Hepatocyte (in vitro differentiated cells): Measurements from ENCODE around the gene CCDC74B. TPM values are rescaled to one million over a fixed set of nuclear protein-coding genes. Genes with fewer than 3 reads are reported as not detected.
A peak's percentile ranks its signal among the peaks of the same experiment; 100 is the strongest.
"Not testable (repeated sequence)": the region's sequence is repeated elsewhere in the genome, so short reads cannot be mapped to it uniquely, and the experiment has no call there.

Experiments used
- DNase-seq: peaks from one replicate; pipeline ENCODE4 v3.0.0-alpha.2; 2016; ENCODE audit warnings: low spot score
- H2AFZ ChIP-seq: fragments of 200-600 bp; sonication (generic); 2 replicates; pipeline ENCODE4 v1.6.0; 2016; ENCODE audit warnings: antibody characterized with exemption, mild to moderate bottlenecking
- H3K27ac ChIP-seq: fragments of 200-600 bp; sonication (generic); 2 replicates; pipeline ENCODE4 v1.5.1; 2016; ENCODE audit warnings: mild to moderate bottlenecking
- H3K27me3 ChIP-seq: fragments of 200-600 bp; sonication (generic); 2 replicates; pipeline ENCODE4 v1.6.1; 2016
- H3K36me3 ChIP-seq: fragments of 200-600 bp; sonication (generic); replicated peaks from 2 replicates; pipeline ENCODE4 v1.5.1; 2016; ENCODE audit warnings: low read depth; ENCODE audit not compliant: insufficient read depth
- H3K4me1 ChIP-seq: fragments of 200-600 bp; sonication (generic); 2 replicates; pipeline ENCODE4 v1.5.1; 2016; ENCODE audit warnings: mild to moderate bottlenecking, moderate library complexity; ENCODE audit not compliant: insufficient read depth
- H3K4me2 ChIP-seq: fragments of 200-600 bp; sonication (generic); 2 replicates; pipeline ENCODE4 v1.6.0; 2016
- H3K4me3 ChIP-seq: fragments of 200-600 bp; sonication (generic); 2 replicates; pipeline ENCODE4 v1.5.1; 2016; ENCODE audit warnings: mild to moderate bottlenecking
- H3K79me2 ChIP-seq: fragments of 200-600 bp; sonication (generic); 2 replicates; pipeline ENCODE4 v1.6.0; 2017; ENCODE audit warnings: mild to moderate bottlenecking
- H3K9me2 ChIP-seq: fragments of 200-600 bp; sonication (generic); replicated peaks from 2 replicates; pipeline ENCODE4 v1.6.0; 2017; ENCODE audit warnings: mild to moderate bottlenecking; ENCODE audit not compliant: insufficient read depth
- H3K9me3 ChIP-seq: fragments of 200-600 bp; sonication (generic); 2 replicates; pipeline ENCODE4 v1.5.1; 2016; ENCODE audit warnings: low read depth, mild to moderate bottlenecking
- H4K20me1 ChIP-seq: fragments of 200-600 bp; sonication (generic); 2 replicates; pipeline ENCODE4 v1.6.0; 2016; ENCODE audit warnings: mild to moderate bottlenecking; ENCODE audit not compliant: insufficient read depth, poor library complexity, severe bottlenecking
- CTCF ChIP-seq: fragments of 200-600 bp; sonication (generic); IDR thresholded peaks from 2 replicates; pipeline ENCODE4 v1.5.1; 2016; ENCODE audit warnings: antibody characterized with exemption, mild to moderate bottlenecking; ENCODE audit not compliant: poor library complexity
- EZH2 ChIP-seq: fragments of 200-600 bp; sonication (generic); IDR thresholded peaks from 2 replicates; pipeline ENCODE4 v1.6.1; 2016; ENCODE audit warnings: antibody characterized with exemption, mild to moderate bottlenecking, borderline replicate concordance
- EZH2phosphoT487 ChIP-seq: fragments of 200-600 bp; sonication (generic); IDR thresholded peaks from one replicate; pipeline ENCODE4 v1.6.1; 2018; ENCODE audit warnings: antibody characterized with exemption, mild to moderate bottlenecking, low read depth, moderate library complexity; ENCODE audit not compliant: unreplicated experiment, severe bottlenecking
- WGBS: methylation state at CpG from one replicate; pipeline ENCODE4 v1.1.6; 2016; ENCODE audit warnings: low lambda C conversion rate; ENCODE audit errors: missing lambda C conversion rate; 5-methylcytosine and 5-hydroxymethylcytosine counted together
- polyA plus RNA-seq: library from polyadenylated mRNA; unstranded; fragments of >200 nt; fragmentation: Nextera tagmentation; extraction: Ambion mirVana; gene quantifications from 2 replicates; pipeline ENCODE4 v1.2.1, GENCODE V29; 2016
- total RNA-seq: library from RNA; depleted of rRNA; stranded (reverse); fragments of >200 nt; gene quantifications from 2 replicates; pipeline ENCODE4 v1.2.3, GENCODE V29; 2014

CCDC74B gene
- total and polyA plus RNA-seq, 2 experiments from 2014 or later: 3.8 to 5.3 TPM

- H3K9me2 ChIP-seq, H3K27me3 ChIP-seq, H4K20me1 ChIP-seq, H3K27ac ChIP-seq, H3K4me2 ChIP-seq, H3K36me3 ChIP-seq, H3K4me1 ChIP-seq, H2AFZ ChIP-seq, DNase-seq, H3K9me3 ChIP-seq, H3K4me3 ChIP-seq: not testable (repeated sequence)
- 95% methylated on average over 9 of the region's 10 CpGs for WGBS
- H3K79me2 ChIP-seq: peaks cover 47% of the 10 kb centered on the region
These were observed 8.4 kb downstream of the CCDC74B start for GRCh38 chr2:130136546-130136945.

- WGBS: 98% methylated on average over 15 of the region's 15 CpGs
- H3K9me3 ChIP-seq: no peaks in the 10 kb centered on the region
- no peak overlapping the region for H2AFZ ChIP-seq
- TF ChIP-seq EZH2phosphoT487: no peak
- TF ChIP-seq EZH2: no peak
- TF ChIP-seq CTCF: no peak
- H3K4me1 ChIP-seq: peaks cover 5% of the 10 kb centered on the region
- H3K9me2 ChIP-seq: no peaks in the 10 kb centered on the region
- H3K4me2 ChIP-seq: no peak overlapping the region
- no peak for DNase-seq
- no peaks in the 10 kb centered on the region for H3K27me3 ChIP-seq
- no peak overlapping the region for H3K4me3 ChIP-seq
- H4K20me1 ChIP-seq: no peaks in the 10 kb centered on the region
- H3K27ac ChIP-seq: no peak overlapping the region
- H3K79me2 ChIP-seq: peaks cover 47% of the 10 kb centered on the region
- H3K36me3 ChIP-seq: no peaks in the 10 kb centered on the region
These were observed 9.0 kb downstream of the CCDC74B start for GRCh38 chr2:130135692-130136541.

- peak; percentile 81 for DNase-seq
- H3K9me2 ChIP-seq, H3K36me3 ChIP-seq, H3K9me3 ChIP-seq, H3K4me1 ChIP-seq, H4K20me1 ChIP-seq, H3K27me3 ChIP-seq, H2AFZ ChIP-seq: not testable (repeated sequence)
- Histone ChIP-seq H3K79me2 (peaks cover 37% of the 10 kb centered on the region), H3K4me3 (peak within 1 kb of the TSS; percentile 55), H3K27ac (peak within 1 kb of the TSS; percentile 89), H3K4me2 (peak within 1 kb of the TSS; percentile 72)
- WGBS: 2% methylated on average over 15 of the region's 29 CpGs
These were observed 15.6 kb downstream of the CCDC74B start, which contains the start of gene POTEF for GRCh38 chr2:130129120-130129829. POTEF (minus strand) TSS chr2:130129222; CDS start chr2:130120515, 8,707 bp downstream.

GRCh38 chr2:130128464-130128863 is 16.4 kb downstream of the CCDC74B start:
- not testable (repeated sequence) for DNase-seq, H3K27ac ChIP-seq, H3K36me3 ChIP-seq, H2AFZ ChIP-seq, H3K27me3 ChIP-seq, H3K9me3 ChIP-seq, H4K20me1 ChIP-seq, H3K9me2 ChIP-seq, H3K4me1 ChIP-seq
- H3K79me2 ChIP-seq: peaks cover 29% of the 10 kb centered on the region
- peak overlapping the region; percentile 70 for H3K4me2 ChIP-seq
- WGBS: 20% methylated on average over 9 of the region's 14 CpGs
- H3K4me3 ChIP-seq: peak overlapping the region; percentile 33

- H3K27ac ChIP-seq, H3K4me1 ChIP-seq, H2AFZ ChIP-seq, H4K20me1 ChIP-seq, H3K36me3 ChIP-seq, H3K9me2 ChIP-seq, DNase-seq, H3K27me3 ChIP-seq, H3K9me3 ChIP-seq: not testable (repeated sequence)
- H3K79me2 ChIP-seq: peaks cover 24% of the 10 kb centered on the region
- H3K4me2 ChIP-seq: peak overlapping the region; percentile 70
- H3K4me3 ChIP-seq: peak overlapping the region; percentile 33
- WGBS: 45% methylated on average over 9 of the region's 9 CpGs
These were observed 17.2 kb downstream of the CCDC74B start for GRCh38 chr2:130127726-130128125.

GRCh38 chr2:130120924-130121323 is 24.0 kb downstream of the CCDC74B start:
- not testable (repeated sequence) for H3K36me3 ChIP-seq, H3K79me2 ChIP-seq, H4K20me1 ChIP-seq, DNase-seq, H2AFZ ChIP-seq, H3K4me1 ChIP-seq, H3K27ac ChIP-seq, H3K4me2 ChIP-seq, H3K27me3 ChIP-seq, H3K4me3 ChIP-seq, H3K9me3 ChIP-seq, H3K9me2 ChIP-seq
- 96% methylated on average over 30 of the region's 45 CpGs for WGBS

GRCh38 chr2:130102597-130103363 is 42.1 kb downstream of the CCDC74B start:
- not testable (repeated sequence) for H3K36me3 ChIP-seq, H2AFZ ChIP-seq, DNase-seq, H3K4me1 ChIP-seq, H4K20me1 ChIP-seq, H3K4me2 ChIP-seq, H3K27me3 ChIP-seq, H3K27ac ChIP-seq, H3K9me2 ChIP-seq, H3K79me2 ChIP-seq, H3K4me3 ChIP-seq, H3K9me3 ChIP-seq
- 83% methylated on average over 8 of the region's 8 CpGs for WGBS
